SK-N-SH (cell line): ENCODE measurements around the gene CREBZF. TPM values are rescaled to one million over a fixed set of nuclear protein-coding genes. Genes with fewer than 3 reads are reported as not detected.

Experiments
- CTCF ChIA-PET: fragments of 300-600, 350-600 bp; formaldehyde crosslinking; extraction: SDS; loops from one replicate; lab custom pipeline; 2021; lab: Yijun Ruan, JAX
- POLR2A ChIA-PET: fragments of 350-600 bp; sonication (Branson Sonifier 250); formaldehyde crosslinking; extraction: SDS; loops from one replicate; lab custom pipeline; 2020; ENCODE audit warnings: antibody characterized with exemption, inconsistent platforms; lab: Yijun Ruan, JAX
- DNase-seq: peaks from one replicate; pipeline ENCODE4 v3.0.0; 2012
- H2AFZ ChIP-seq: fragments of 200-600 bp; sonication (generic); 2 replicates; pipeline ENCODE4 v1.8.1; 2016; ENCODE audit warnings: antibody characterized with exemption, mild to moderate bottlenecking, low read depth
- H3F3A ChIP-seq: fragments of 200-600 bp; sonication (generic); replicated peaks from 2 replicates; pipeline ENCODE3; 2016; ENCODE audit warnings: antibody characterized with exemption, mild to moderate bottlenecking; ENCODE audit not compliant: insufficient read depth
- H3K27ac ChIP-seq, 2 experiments: fragments of 200-500 bp in 1 of 2; fragments of 200-600 bp in 1 of 2; sonication (Bioruptor generic) in 1 of 2; sonication (generic), shearing (Covaris generic) in 1 of 2; 2 replicates each; pipeline versions ENCODE4 v1.5.1 to v1.6.1; 2014 to 2016; ENCODE audit warnings: low read depth in 2 of 2, inconsistent platforms in 1 of 2, low read length in 1 of 2, mild to moderate bottlenecking in 1 of 2, mixed read lengths in 1 of 2
- H3K27me3 ChIP-seq: fragments of 200-600 bp; sonication (generic), shearing (Covaris generic); 2 replicates; pipeline ENCODE4 v1.6.1; 2016; ENCODE audit warnings: mixed run types; ENCODE audit not compliant: insufficient read depth
- H3K36me3 ChIP-seq, 2 experiments: fragments of 200-500 bp in 1 of 2; fragments of 200-600 bp in 1 of 2; sonication (Bioruptor generic) in 1 of 2; sonication (generic) in 1 of 2; replicated peaks in 1 of 2; 2 replicates each; pipeline versions ENCODE3 to v1.5.1; 2014 to 2016; ENCODE audit warnings: low read length in 1 of 2, mild to moderate bottlenecking in 1 of 2; ENCODE audit not compliant: insufficient read depth in 2 of 2, control insufficient read depth in 1 of 2
- H3K4me1 ChIP-seq, 2 experiments: fragments of 200-500 bp in 1 of 2; fragments of 200-600 bp in 1 of 2; sonication (Bioruptor generic) in 1 of 2; sonication (generic), shearing (Covaris generic) in 1 of 2; 2 replicates each; pipeline versions ENCODE4 v1.5.1 to v1.6.1; 2014 to 2016; ENCODE audit warnings: low read depth in 1 of 2, low read length in 1 of 2, mixed run types in 1 of 2; ENCODE audit not compliant: insufficient read depth in 2 of 2, control insufficient read depth in 1 of 2
- H3K4me2 ChIP-seq: fragments of 200-600 bp; sonication (generic), shearing (Covaris generic); 2 replicates; pipeline ENCODE4 v1.6.1; 2017; ENCODE audit warnings: mixed run types
- H3K4me3 ChIP-seq, 2 experiments: fragments of 200-500 bp in 1 of 2; fragments of 200-600 bp in 1 of 2; sonication (Bioruptor generic) in 1 of 2; sonication (generic), shearing (Covaris generic) in 1 of 2; 2 replicates each; pipeline versions ENCODE4 v1.5.1 to v1.8.1; 2014 to 2016; ENCODE audit warnings: low read depth in 2 of 2, inconsistent platforms in 1 of 2, low read length in 1 of 2, mild to moderate bottlenecking in 1 of 2, mixed read lengths in 1 of 2, moderate library complexity in 1 of 2
- H3K79me2 ChIP-seq: fragments of 200-600 bp; sonication (generic); 2 replicates; pipeline ENCODE4 v1.8.1; 2017; ENCODE audit warnings: mild to moderate bottlenecking; ENCODE audit not compliant: insufficient read depth
- H3K9ac ChIP-seq: fragments of 200-600 bp; sonication (generic); 2 replicates; pipeline ENCODE4 v1.6.1; 2017; ENCODE audit warnings: mixed run types
- H3K9me2 ChIP-seq: fragments of 200-600 bp; sonication (generic); 2 replicates; pipeline ENCODE4 v1.6.1; 2017; ENCODE audit warnings: mixed run types
- H3K9me3 ChIP-seq: fragments of 200-600 bp; sonication (generic); 2 replicates; pipeline ENCODE4 v1.6.1; 2017; ENCODE audit warnings: mixed run types, mild to moderate bottlenecking, moderate library complexity
- H4K20me1 ChIP-seq: fragments of 200-600 bp; sonication (generic); 2 replicates; pipeline ENCODE4 v1.6.1; 2017; ENCODE audit warnings: mild to moderate bottlenecking, mixed run types; ENCODE audit not compliant: insufficient read depth
- CHD2 ChIP-seq: fragments of 150-350 bp; IDR thresholded peaks from 2 replicates; pipeline ENCODE4 v1.6.1; 2018; ENCODE audit warnings: low read length; ENCODE audit not compliant: partially characterized antibody
- EZH2phosphoT487 ChIP-seq: fragments of 200-600 bp; sonication (generic); IDR thresholded peaks from 2 replicates; pipeline ENCODE4 v1.6.1; 2017; ENCODE audit warnings: low read depth, mixed run types, mild to moderate bottlenecking, antibody characterized with exemption, moderate library complexity, borderline replicate concordance
- FOSL2 ChIP-seq: IDR thresholded peaks from 2 replicates; pipeline ENCODE4 v1.4.0; 2012; ENCODE audit warnings: low read depth, mild to moderate bottlenecking, moderate library complexity, borderline replicate concordance
- JUND ChIP-seq: IDR thresholded peaks from 2 replicates; pipeline ENCODE4 v1.4.0; 2012
- MXI1 ChIP-seq: IDR thresholded peaks from 2 replicates; pipeline ENCODE4 v1.6.1; 2012; ENCODE audit warnings: mild to moderate bottlenecking, low read depth, low read length, improper control_type of control experiment
- RCOR1 ChIP-seq: fragments of 150-350 bp; IDR thresholded peaks from 2 replicates; pipeline ENCODE4 v1.6.1; 2017; ENCODE audit warnings: antibody characterized with exemption, low read length
- TCF12 ChIP-seq: IDR thresholded peaks from 2 replicates; pipeline ENCODE4 v1.4.0; 2012
- WGBS: methylation state at CpG from one replicate; pipeline ENCODE4 v1.1.6; 2017; ENCODE audit warnings: low lambda C conversion rate; 5-methylcytosine and 5-hydroxymethylcytosine counted together
- polyA plus RNA-seq, 3 experiments: library from polyadenylated mRNA; depleted of rRNA; stranded (reverse); fragments of >200 nt; gene quantifications; 2 replicates each; pipeline ENCODE4 v1.2.3, GENCODE V29; 2012
- TF ChIP-seq, protein P1 (sequence below): IDR thresholded peaks from 2 replicates; pipeline ENCODE4 v1.6.1; 2012; ENCODE audit warnings: mild to moderate bottlenecking, low read depth, low read length, moderate library complexity

Gene CREBZF
- polyA plus RNA-seq, 1 of the 3 experiments (the other 2 are of a cell fraction) = 50.5 TPM

GRCh38 chr11:85661972-85662664, 2.8 kb downstream of the CREBZF start:
- peak overlapping the region in 1 of 2 experiments; percentile 39; a peak in 1 of 4 replicates for H3K27ac ChIP-seq
- H3K27me3 ChIP-seq = no peaks in the 10 kb centered on the region
- POLR2A ChIA-PET = interaction anchor here (1.8 kb wide), 1 partner anchor 15 kb away, joined by 4 read pairs; the partner anchor contains the start of gene TMEM126A
- H3K9me3 ChIP-seq = no peaks in the 10 kb centered on the region
- H3K4me1 ChIP-seq = peaks cover 14 to 37% of the 10 kb centered on the region in 2 experiments; a peak in 3 of 4 replicates
- H2AFZ ChIP-seq = no peak overlapping the region
- TF ChIP-seq FOSL2 (no peak), TCF12 (peak; percentile 31; the same call in 1 of the 2 replicates), EZH2phosphoT487 (no peak), MXI1 (no peak), RCOR1 (no peak)
- TF ChIP-seq, protein P1, sequence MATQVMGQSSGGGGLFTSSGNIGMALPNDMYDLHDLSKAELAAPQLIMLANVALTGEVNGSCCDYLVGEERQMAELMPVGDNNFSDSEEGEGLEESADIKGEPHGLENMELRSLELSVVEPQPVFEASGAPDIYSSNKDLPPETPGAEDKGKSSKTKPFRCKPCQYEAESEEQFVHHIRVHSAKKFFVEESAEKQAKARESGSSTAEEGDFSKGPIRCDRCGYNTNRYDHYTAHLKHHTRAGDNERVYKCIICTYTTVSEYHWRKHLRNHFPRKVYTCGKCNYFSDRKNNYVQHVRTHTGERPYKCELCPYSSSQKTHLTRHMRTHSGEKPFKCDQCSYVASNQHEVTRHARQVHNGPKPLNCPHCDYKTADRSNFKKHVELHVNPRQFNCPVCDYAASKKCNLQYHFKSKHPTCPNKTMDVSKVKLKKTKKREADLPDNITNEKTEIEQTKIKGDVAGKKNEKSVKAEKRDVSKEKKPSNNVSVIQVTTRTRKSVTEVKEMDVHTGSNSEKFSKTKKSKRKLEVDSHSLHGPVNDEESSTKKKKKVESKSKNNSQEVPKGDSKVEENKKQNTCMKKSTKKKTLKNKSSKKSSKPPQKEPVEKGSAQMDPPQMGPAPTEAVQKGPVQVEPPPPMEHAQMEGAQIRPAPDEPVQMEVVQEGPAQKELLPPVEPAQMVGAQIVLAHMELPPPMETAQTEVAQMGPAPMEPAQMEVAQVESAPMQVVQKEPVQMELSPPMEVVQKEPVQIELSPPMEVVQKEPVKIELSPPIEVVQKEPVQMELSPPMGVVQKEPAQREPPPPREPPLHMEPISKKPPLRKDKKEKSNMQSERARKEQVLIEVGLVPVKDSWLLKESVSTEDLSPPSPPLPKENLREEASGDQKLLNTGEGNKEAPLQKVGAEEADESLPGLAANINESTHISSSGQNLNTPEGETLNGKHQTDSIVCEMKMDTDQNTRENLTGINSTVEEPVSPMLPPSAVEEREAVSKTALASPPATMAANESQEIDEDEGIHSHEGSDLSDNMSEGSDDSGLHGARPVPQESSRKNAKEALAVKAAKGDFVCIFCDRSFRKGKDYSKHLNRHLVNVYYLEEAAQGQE = no peak
- DNase-seq = no peak
- WGBS = 5% methylated on average over 4 of the region's 4 CpGs
- peaks cover 68% of the 10 kb centered on the region for H4K20me1 ChIP-seq
- no peaks in the 10 kb centered on the region for H3K9me2 ChIP-seq
- peaks cover 63% of the 10 kb centered on the region in 2 experiments for H3K36me3 ChIP-seq
- H3K9ac ChIP-seq = peak overlapping the region; percentile 99; the same call in 1 of the 2 replicates
- H3K79me2 ChIP-seq = peaks cover 76% of the 10 kb centered on the region
- peak overlapping the region; percentile 94 to 95 for H3K4me3 ChIP-seq
- H3F3A ChIP-seq = peaks cover 3% of the 10 kb centered on the region
- peak overlapping the region; percentile 86 for H3K4me2 ChIP-seq
- CTCF ChIA-PET = interaction anchor here (1.0 kb wide), 1 partner anchor 9 kb away, joined by 4 read pairs; no protein-coding TSS in a partner anchor

DNA sequence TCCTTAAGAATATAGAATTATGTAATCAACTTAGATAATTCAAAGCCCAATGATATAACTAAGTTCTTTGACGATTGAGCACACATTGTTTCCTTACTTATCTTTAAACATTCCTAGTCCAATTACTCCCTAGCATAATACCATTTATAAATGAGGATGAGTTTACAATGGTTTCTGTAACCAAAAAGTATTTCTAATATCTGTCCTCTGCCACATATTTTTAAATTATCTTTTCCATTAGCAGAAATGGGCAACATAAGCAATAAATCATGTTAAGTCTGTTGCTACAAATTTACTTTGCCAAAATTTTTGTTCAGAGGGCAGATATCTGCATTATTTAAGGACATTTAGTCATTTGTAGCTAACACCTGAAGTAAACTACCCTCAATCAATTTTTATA, 6.7 kb downstream of the CREBZF start:
- H3K4me2 ChIP-seq = no peak overlapping the region
- peaks cover 67% of the 10 kb centered on the region for H4K20me1 ChIP-seq
- H3K4me1 ChIP-seq = peaks cover 12 to 37% of the 10 kb centered on the region in 2 experiments; a peak in 3 of 4 replicates
- H3K36me3 ChIP-seq = peaks cover 89 to 91% of the 10 kb centered on the region in 2 experiments
- no peaks in the 10 kb centered on the region for H3K9me3 ChIP-seq
- H3F3A ChIP-seq = peaks cover 15% of the 10 kb centered on the region
- H3K79me2 ChIP-seq = peaks cover 89% of the 10 kb centered on the region
- CTCF ChIA-PET = no interaction called here
- no peak for TF ChIP-seq JUND
- TF ChIP-seq CHD2 = no peak
- DNase-seq = no peak
- no peaks in the 10 kb centered on the region for H3K9me2 ChIP-seq
- H3K4me3 ChIP-seq = no peak overlapping the region
- no peak overlapping the region for H3K27ac ChIP-seq
- no peak overlapping the region for H3K9ac ChIP-seq
- H2AFZ ChIP-seq = no peak overlapping the region
- H3K27me3 ChIP-seq = no peaks in the 10 kb centered on the region
- 59% methylated on average over 1 of the region's 1 CpG for WGBS
- POLR2A ChIA-PET = interaction anchor here (1.0 kb wide), 1 partner anchor 28 kb away, joined by 3 read pairs; the partner anchor contains the start of gene CCDC89
